ENCODE results near the gene TNFSF10. TPM values are rescaled to one million over a fixed set of nuclear protein-coding genes. Genes with fewer than 3 reads are reported as not detected.

The TNFSF10 gene
- polyA plus RNA-seq, 1 experiment = 2.3 TPM

- TF ChIP-seq CTCF (IDR thresholded peaks at IDR 0.05; ENCODE audit: low read depth, low read length) = no peak
- H3K27me3 ChIP-seq (ENCODE audit: control insufficient read depth, insufficient read depth, low read length) = no peaks in the 10 kb centered on the region
- CTCF ChIA-PET = interaction anchor here (0.5 to 1.2 kb wide), 3 partner anchors 58 to 154 kb away, joined by 3 to 5 read pairs (median 3); no protein-coding TSS in a partner anchor
- H3K27ac ChIP-seq (ENCODE audit: low read depth, low read length) = no peak overlapping the region
- POLR2A ChIA-PET = no interaction called here
- no peak overlapping the region for H3K4me3 ChIP-seq (ENCODE audit: low read depth, low read length)
- no peak for DNase-seq (ENCODE audit: low read depth, low spot score)
- no peaks in the 10 kb centered on the region for H3K9me3 ChIP-seq (ENCODE audit: control insufficient read depth, insufficient read depth, low read length)
Measured at GRCh38 chr3:172519740-172520139, 3.5 kb downstream of the TNFSF10 start.

GRCh38 chr3:172518929-172519640 is 4.1 kb downstream of the TNFSF10 start:
- ChIA-PET CTCF (interaction anchor here (0.5 to 1.2 kb wide), 4 partner anchors 58 to 154 kb away, joined by 3 to 5 read pairs (median 4); no protein-coding TSS in a partner anchor), POLR2A (no interaction called here)
- no peak overlapping the region for H3K27ac ChIP-seq (ENCODE audit: low read depth, low read length)
- DNase-seq (ENCODE audit: low read depth, low spot score) = no peak
- no peak for TF ChIP-seq CTCF (IDR thresholded peaks at IDR 0.05; ENCODE audit: low read depth, low read length)
- no peak overlapping the region for H3K4me3 ChIP-seq (ENCODE audit: low read depth, low read length)
- H3K27me3 ChIP-seq (ENCODE audit: control insufficient read depth, insufficient read depth, low read length) = no peaks in the 10 kb centered on the region
- no peaks in the 10 kb centered on the region for H3K9me3 ChIP-seq (ENCODE audit: control insufficient read depth, insufficient read depth, low read length)

GRCh38 chr3:172517859-172518466 is 5.3 kb downstream of the TNFSF10 start:
- Histone ChIP-seq H3K27me3 (ENCODE audit: control insufficient read depth, insufficient read depth, low read length) (no peaks in the 10 kb centered on the region), H3K9me3 (ENCODE audit: control insufficient read depth, insufficient read depth, low read length) (no peaks in the 10 kb centered on the region), H3K27ac (ENCODE audit: low read depth, low read length) (no peak overlapping the region), H3K4me3 (ENCODE audit: low read depth, low read length) (no peak overlapping the region)
- ChIA-PET CTCF (interaction anchor here (0.5 to 1.2 kb wide), 4 partner anchors 40 to 105 kb away, joined by 3 to 5 read pairs (median 3); no protein-coding TSS in a partner anchor), POLR2A (no interaction called here)
- TF ChIP-seq CTCF (IDR thresholded peaks at IDR 0.05; ENCODE audit: low read depth, low read length) = no peak
- DNase-seq (ENCODE audit: low read depth, low spot score) = no peak

- ChIA-PET POLR2A (interaction anchor here (0.7 kb wide), 1 partner anchor 19 kb away, joined by 3 read pairs; no protein-coding TSS in a partner anchor), CTCF (interaction anchor here (0.7 to 1.1 kb wide), 3 partner anchors 27 to 106 kb away, joined by 3 read pairs; no protein-coding TSS in a partner anchor)
- TF ChIP-seq CTCF (IDR thresholded peaks at IDR 0.05; ENCODE audit: low read depth, low read length) = no peak
- peak overlapping the region; percentile 48 for H3K27ac ChIP-seq (ENCODE audit: low read depth, low read length)
- DNase-seq (ENCODE audit: low read depth, low spot score) = peak; percentile 58
- H3K4me3 ChIP-seq (ENCODE audit: low read depth, low read length) = no peak overlapping the region
- H3K27me3 ChIP-seq (ENCODE audit: control insufficient read depth, insufficient read depth, low read length) = no peaks in the 10 kb centered on the region
- no peaks in the 10 kb centered on the region for H3K9me3 ChIP-seq (ENCODE audit: control insufficient read depth, insufficient read depth, low read length)
Measured at GRCh38 chr3:172516318-172517214, 6.7 kb downstream of the TNFSF10 start.

Data from AG04450 (cell line).